NCI-H526 treated with DMSO at 0.1 percent for 48 hours (cell line): Measurements from ENCODE around the gene ADGRD1.

Source experiments
- DNase-seq: peaks from one replicate; lab custom pipeline; 2025; lab: John Stamatoyannopoulos, UW

The ADGRD1 gene

DNA sequence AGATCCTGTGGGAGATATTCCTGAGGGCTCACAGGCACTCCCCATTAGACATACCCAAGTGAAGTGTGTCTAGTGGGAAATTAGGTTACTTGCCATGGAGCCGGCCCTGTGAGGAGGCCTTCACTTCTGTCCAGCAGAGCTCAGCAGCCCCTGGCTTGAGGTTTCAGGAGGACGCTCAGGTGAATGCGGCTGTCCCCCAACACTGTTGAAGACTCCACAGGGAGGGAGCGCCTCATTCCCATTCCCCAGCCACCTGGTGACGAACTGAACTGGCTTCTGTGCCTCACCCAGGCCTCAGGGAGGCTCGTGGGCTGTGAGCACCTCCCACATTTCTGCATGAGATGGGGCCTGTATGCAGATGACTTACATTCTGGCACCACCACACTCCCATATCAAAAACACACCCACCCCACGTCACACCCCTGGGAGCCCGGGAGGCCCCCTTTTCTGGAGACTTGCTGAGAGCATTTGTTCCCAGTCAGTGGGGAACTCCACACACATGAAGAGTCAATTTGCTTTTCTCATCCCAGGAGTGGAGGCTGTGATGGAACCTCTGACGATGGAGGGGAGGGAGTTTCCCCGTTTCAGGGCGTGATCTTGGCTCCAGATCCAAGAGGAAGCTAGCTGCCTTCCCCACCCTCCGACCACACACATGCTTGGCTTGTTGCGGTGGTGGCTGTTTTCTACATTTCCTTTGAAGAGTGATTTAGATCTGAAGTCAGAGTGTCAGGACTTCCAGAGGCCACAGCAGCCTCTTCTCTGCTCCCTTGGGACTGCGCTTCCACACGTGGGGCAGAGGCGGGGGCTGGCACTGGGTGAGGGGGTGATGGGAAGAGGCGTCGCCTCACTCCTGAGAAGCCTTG, 120.7 kb downstream of the ADGRD1 start:
- DNase-seq: no peak

DNA sequence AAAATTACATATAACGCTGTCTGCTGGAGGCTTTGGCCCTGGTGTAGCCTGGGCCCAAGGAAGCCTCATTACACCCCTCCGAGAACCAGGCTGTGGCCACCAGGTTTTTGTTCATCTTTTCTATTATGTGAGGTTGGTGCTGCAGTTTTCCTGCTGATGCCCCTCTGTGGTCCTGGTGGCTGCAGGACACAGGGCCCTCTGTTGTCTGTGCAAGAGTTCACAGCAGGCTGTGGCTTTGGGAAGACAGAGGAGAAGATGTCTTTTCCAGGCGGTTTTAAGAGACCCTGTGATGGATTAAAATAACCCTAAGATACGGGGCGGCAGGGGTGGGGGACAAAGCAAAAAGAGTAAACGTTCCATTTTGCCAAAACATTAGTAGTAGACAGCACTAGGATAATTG, 121.5 kb downstream of the ADGRD1 start:
- no peak for DNase-seq

- DNase-seq: no peak
These were observed 121.9 kb downstream of the ADGRD1 start for GRCh38 chr12:131075611-131076010.

GRCh38 chr12:131076296-131076695, 122.6 kb downstream of the ADGRD1 start:
- no peak for DNase-seq

- DNase-seq: no peak
These were observed 123.4 kb downstream of the ADGRD1 start for GRCh38 chr12:131076791-131077747.

DNA sequence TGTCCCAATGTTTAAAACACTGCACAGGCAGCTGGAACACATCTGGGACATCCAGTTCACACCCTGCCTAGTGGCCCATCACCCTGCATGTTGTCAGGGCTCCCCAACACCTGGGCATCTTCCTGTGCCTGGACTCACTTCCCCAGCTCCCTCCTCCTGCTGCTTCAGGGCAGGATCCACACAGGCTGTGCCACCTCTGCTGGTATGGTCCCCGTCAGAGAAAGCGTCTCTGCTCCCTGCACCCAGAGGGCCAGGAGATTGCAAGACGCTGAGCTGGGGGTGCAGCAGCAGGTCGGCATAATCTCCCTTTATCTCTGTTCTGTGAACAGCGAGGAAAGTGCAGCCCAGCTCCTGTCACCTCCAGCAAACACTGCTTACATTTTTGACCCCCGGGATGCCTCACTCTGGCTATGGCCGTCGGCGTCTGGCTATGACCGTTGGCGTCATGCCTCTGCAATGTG, 124.3 kb downstream of the ADGRD1 start:
- no peak for DNase-seq

GRCh38 chr12:131082290-131083194, 128.8 kb downstream of the ADGRD1 start:
- no peak for DNase-seq

GRCh38 chr12:131084341-131085011, 130.8 kb downstream of the ADGRD1 start:
- DNase-seq: no peak

DNA sequence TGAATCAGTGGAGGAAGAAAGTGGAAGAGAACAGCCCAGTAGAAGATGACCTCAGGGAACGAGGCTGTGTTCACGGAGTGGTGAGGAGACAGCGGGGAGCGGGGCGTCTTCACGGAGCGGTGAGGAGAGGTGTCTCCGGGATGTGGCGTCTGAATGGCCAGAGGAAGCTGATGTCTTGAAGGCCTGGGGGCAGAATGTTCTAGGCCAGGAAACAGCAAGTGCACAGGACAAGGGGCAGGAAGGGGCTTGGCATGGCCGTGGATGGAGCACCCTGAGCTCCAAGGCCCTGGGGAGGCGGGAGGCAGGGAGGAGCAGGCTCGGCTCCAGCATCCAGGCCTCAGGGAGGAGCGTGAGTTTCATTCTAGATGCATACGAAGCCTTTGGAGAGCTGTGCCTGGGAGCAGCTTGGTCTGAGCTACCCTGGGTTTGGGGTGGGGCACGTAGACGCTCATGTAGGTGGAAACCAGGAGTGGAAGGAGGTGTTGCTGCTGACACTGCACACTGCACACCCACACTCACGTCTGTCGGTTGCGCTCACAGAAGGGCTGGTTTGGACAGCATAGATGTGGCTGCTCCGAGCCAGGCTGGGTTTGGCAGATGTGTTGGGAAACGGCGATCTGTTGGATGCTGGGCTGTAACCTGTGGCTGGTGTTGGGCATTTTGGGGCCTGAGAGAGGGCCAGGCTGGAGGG, 131.6 kb downstream of the ADGRD1 start:
- no peak for DNase-seq

GRCh38 chr12:131085816-131086591, 132.3 kb downstream of the ADGRD1 start:
- no peak for DNase-seq

- DNase-seq: no peak
These were observed 133.7 kb downstream of the ADGRD1 start for GRCh38 chr12:131087302-131087818.

DNA sequence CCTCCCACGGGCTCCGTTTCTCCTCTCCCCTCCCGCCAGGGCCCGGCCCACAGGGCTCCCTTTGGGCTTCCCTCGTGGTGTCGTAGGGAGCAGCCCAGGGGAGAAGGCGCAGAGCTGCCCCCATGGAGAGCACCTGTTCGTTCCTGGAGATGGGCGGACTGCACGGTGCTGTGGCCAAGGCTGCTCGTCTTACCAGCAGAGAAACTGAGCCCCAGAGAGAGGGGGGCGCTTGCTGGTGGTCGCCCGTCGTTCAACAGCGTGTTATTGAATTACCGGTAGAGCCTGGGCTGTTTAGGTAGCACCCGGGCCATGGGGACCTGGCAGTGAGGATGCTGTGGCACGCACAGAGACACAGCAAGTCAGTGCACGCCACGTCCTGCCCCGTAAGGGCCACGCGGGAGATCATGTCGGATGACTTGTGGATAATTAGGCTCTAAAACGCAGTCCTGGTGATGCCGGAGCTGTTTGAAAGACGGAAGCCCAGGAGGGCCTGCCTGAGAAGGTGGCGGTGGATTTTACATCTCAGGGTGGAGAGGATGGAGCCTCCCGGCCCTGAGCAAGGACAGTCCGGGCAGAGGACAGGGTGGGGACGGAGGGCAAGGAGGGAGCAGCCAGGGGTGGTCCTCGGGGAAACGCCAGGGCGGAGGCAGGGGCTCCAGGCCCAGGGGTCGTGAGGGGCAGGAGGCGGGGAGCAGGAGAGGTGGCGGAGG, 134.4 kb downstream of the ADGRD1 start:
- DNase-seq: no peak

DNA sequence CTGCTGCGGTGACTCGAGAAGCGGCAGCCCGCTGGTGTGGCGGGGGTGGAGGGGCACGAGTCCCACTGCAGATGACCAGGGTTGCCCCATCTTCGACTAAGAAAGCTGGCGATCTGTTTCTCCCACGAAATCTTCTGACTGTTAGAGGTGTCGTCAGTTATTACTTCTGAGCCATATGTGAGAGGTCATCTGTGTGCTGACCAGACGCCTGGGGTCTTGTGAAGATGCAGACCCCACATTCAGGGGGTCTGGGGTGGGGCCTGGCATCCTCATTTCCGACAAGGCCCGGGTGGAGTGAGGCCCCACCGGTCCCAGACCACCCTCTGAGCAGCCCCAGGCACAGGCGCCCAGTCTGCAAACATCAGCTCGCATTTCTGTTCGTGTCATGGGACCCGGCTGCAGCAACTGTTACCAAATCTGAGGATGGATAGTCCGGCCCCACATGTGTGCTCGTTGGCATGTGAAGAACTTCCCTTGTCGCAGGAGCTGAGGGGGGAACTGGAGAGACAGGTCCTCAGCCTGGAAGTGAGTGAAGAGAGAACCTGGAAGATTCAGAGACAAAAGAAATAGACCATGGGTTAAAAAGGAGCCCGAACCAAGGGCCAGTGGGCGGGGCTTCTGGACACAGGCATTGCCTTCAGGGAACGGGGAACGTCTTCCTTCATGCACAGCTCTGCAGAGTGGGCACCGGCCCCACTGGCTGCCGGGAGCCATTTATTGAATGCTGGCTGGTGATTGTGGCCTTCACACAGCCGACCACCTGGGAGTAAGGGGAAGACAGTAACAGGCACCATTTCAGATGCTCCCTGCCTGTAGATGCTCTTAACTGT, 135.2 kb downstream of the ADGRD1 start:
- DNase-seq: no peak

GRCh38 chr12:131089531-131090273, 136.0 kb downstream of the ADGRD1 start:
- DNase-seq: no peak

GRCh38 chr12:131090274-131091210, 136.8 kb downstream of the ADGRD1 start:
- no peak for DNase-seq

GRCh38 chr12:131091413-131091975, 137.8 kb downstream of the ADGRD1 start:
- no peak for DNase-seq
